ENCODE results near the gene ADD3.

Gene ADD3

GRCh38 chr10:110074298-110074697, 66.5 kb downstream of the ADD3 start:
- no peak for DNase-seq

GRCh38 chr10:110074758-110075671, 67.2 kb downstream of the ADD3 start:
- DNase-seq: no peak

DNA sequence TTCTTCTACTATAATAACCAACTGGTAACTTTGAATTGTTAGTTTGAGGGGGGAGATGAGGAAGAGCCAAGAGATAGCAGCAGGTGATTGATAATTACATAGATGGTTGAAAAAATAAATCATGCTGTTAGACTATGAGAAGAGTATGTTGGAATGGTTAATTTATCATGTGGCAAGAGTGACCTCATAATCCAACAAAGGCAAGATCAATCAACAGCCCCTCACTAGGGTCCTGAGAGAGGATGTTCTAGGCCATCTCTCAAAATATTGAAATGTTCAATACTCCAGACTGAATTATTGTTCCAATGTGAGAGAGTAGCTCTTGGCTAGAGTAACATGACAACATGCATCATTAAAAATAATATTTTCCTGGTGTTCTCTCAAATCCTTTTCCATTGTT, 67.9 kb downstream of the ADD3 start:
- DNase-seq: no peak

- DNase-seq: no peak
Observed at GRCh38 chr10:110076559-110077318, 69.0 kb downstream of the ADD3 start.

DNA sequence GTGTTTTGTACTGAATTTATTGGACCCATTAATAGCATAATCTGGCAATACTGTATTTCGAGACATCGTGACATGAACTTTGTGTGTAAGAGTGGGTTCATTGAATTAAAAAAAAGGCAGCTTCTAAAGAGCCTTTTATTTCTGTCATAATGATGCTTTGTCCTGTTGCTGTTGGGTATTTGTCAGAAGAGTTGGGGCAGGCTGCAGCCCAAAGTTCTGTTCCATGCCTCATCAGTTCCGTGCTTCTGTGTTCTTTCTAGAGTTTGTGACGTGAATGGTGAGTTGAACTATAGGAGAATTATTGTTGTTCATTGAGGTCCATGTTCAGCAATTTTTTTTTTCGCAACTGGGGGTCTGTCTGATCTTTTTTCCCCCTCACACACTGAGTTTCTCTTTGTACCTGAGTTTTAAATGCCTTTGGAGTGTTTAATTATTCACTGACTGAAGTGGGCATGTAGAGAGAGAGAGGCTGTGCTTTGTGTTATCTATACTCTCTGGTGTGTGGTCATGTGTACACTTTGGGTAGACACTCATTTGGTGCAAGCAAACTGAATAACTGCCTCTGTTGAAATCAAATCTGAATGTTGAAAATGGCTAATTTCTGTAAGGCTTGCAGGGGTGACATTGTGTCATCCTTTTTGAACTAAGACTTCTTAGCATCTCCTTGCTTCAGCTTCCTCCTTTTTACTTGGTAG, 69.8 kb downstream of the ADD3 start:
- no peak for DNase-seq

- no peak for DNase-seq
Observed at GRCh38 chr10:110078317-110078716, 70.5 kb downstream of the ADD3 start.

- DNase-seq: no peak
Observed at GRCh38 chr10:110081911-110082310, 74.1 kb downstream of the ADD3 start.

DNA sequence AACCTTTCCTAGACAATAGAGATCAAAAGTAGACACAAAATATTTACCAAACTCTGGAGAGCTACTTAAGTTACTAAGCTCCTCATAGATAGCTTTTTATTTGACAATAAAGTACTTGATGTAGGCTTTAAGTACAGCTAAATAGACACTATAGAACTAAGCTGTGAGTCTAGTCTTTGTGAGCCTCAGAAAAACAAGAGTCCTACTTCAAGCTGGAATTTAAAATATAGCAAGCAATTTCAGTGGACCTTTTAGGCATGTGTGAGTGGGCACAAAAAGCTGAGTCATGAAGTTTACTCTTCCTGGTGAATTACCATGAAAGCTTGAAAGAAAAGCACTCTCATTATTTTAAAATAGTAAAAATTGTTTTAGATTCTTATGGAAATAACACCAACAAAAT, 76.1 kb downstream of the ADD3 start:
- peak; percentile 33 for DNase-seq

DNA sequence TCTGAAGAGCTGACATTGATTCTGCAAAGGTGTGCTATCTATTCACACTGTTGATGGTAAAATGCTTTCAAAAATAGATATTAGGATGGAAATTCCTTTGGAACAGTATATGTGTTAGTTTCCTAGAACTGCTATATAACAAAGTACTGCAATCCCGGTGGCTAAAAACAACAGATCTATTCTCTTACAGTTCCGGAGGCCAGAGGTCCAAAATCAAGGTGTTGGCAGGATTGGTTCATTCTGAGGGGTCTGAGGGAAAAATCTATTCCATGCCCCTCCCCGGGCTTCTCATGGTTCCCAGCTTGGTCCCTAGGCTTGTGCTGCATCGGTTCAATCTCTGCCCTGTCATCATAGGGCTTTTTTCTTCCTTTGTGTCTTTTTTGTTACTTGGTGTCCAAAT, 79.9 kb downstream of the ADD3 start:
- DNase-seq: no peak

- DNase-seq: no peak
Observed at GRCh38 chr10:110088367-110089104, 80.8 kb downstream of the ADD3 start.

GRCh38 chr10:110091830-110092229, 84.0 kb downstream of the ADD3 start:
- no peak for DNase-seq

- DNase-seq: no peak
Observed at GRCh38 chr10:110093722-110094121, 85.9 kb downstream of the ADD3 start.

- DNase-seq: no peak
Observed at GRCh38 chr10:110094786-110095185, 87.0 kb downstream of the ADD3 start.

DNA sequence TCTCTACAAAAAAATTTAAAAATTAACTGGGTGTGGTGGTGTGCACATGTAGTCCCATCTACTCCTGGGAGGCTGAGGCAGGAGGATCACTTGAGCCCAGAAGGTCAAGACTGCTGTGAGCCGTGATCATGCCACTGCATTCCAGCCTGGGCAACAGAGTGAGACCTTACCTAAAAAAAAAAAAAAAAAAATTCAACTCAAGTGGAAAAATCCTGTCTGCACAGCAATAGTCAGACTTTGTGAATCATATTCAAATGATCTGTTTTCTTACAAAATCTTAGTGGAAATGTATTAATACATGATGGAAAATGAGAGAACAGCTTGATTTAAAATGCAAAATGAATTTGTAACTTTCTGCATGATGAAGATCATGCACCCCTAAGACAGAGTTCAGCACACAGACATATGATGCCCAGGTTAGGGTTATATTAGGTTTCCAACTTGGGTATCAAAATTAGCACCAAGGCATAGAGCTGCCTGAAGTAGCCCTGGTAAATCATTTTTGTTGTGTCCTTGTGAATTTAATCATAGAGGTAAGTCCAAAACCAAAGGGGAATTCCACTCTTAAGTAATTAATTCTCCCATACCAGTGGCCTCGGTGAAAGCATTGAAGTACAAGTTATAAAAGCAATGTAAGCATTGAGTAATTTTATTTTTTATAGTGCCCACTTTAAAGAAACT, 93.8 kb downstream of the ADD3 start:
- DNase-seq: no peak

DNA sequence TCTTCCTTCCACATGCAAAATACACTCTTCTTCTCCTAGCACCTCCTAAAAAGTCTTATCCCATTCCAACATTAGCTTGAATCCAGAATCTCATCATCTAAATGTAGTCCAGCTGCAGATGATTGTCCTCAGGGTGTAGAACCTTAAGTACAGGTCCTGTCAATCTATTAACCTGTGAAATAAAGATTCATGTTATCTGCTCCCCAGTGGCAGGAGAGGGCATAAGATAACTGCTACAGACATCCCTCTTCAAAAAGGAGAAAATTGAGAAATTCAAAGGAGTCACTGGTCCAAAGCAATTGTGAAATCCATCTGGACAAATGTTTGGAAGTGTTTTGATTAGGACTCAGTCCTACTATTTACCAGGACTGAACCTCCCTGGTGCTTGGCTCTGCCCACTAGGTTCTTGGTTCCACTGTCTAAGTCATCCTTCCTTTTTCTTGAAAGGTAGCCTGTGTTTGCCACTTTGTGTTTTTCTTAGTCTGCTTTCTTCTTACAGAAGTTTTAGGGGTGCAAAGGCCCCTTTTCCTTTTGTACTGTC, 96.2 kb downstream of the ADD3 start:
- no peak for DNase-seq

- DNase-seq: no peak
Observed at GRCh38 chr10:110105873-110106272, 98.1 kb downstream of the ADD3 start.

GRCh38 chr10:110107430-110107829, 99.6 kb downstream of the ADD3 start:
- no peak for DNase-seq

DNA sequence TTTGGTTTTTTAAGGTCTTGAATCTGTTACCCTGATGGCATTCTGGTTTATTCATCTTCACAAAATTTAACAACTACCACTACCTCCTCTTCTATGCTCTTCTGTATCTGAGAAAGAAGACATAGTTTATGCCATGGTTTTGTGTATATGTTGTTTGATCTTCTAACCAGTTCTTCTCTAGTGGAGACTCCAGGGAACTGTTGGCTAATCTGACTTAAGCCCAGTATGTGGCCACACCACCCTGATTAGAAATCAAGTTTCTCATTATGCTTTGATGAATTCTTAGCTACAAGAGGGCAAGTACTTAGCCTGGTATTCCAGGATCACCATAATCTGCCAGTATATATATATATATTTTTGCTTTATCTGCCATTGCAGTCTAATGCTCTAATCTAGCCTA, 100.1 kb downstream of the ADD3 start:
- no peak for DNase-seq

- DNase-seq: no peak
Observed at GRCh38 chr10:110109511-110109910, 101.7 kb downstream of the ADD3 start.

GRCh38 chr10:110110338-110110737, 102.6 kb downstream of the ADD3 start:
- no peak for DNase-seq

GRCh38 chr10:110113670-110114337, 106.0 kb downstream of the ADD3 start:
- no peak for DNase-seq
